Sigmoid colon (tissue), 7 donors: ENCODE measurements around the gene STEAP1B. TPM values are rescaled to one million over a fixed set of nuclear protein-coding genes. Genes with fewer than 3 reads are reported as not detected.

Experiments
- DNase-seq: peaks from one replicate; pipeline ENCODE4 v3.0.0-alpha.2; 2019
- H3K27ac ChIP-seq, 4 donors: fragments of 200-600 bp; sonication (generic); one replicate each; pipeline ENCODE4 v1.5.1; 2016 to 2019; ENCODE audit warnings: mild to moderate bottlenecking in 1 of 4
- H3K27me3 ChIP-seq, 3 donors: fragments of 200-600 bp; sonication (generic); one replicate each; pipeline ENCODE4 v1.5.1; 2019; ENCODE audit warnings: mild to moderate bottlenecking in 1 of 3
- H3K36me3 ChIP-seq, 4 donors: fragments of 200-600 bp; sonication (generic); one replicate each; pipeline ENCODE4 v1.5.1; 2016 to 2019
- H3K4me1 ChIP-seq, 4 donors: fragments of 200-600 bp; sonication (generic); one replicate each; pipeline ENCODE4 v1.5.1; 2017 to 2019
- H3K4me3 ChIP-seq, 4 donors: fragments of 200-600 bp; sonication (generic); one replicate each; pipeline ENCODE4 v1.5.1; 2017 to 2019; ENCODE audit warnings: mild to moderate bottlenecking in 2 of 4, moderate library complexity in 1 of 4
- H3K9me3 ChIP-seq, 4 donors: fragments of 200-600 bp in 3 of 4; sonication (generic) in 3 of 4; one replicate each; pipeline versions ENCODE4 v1.5.1 to v1.6.1; 2013 to 2019
- CTCF ChIP-seq, 4 experiments: fragments of 450-650 bp in 3 of 4; fragments of 200-600 bp in 1 of 4; IDR thresholded peaks; one replicate each; pipeline ENCODE4 v1.5.1; 2016 to 2019; ENCODE audit warnings: antibody characterized with exemption in 4 of 4, mild to moderate bottlenecking in 3 of 4, moderate library complexity in 2 of 4
- EP300 ChIP-seq, 4 donors: sonication (generic); formaldehyde crosslinking; IDR thresholded peaks; one replicate each; pipeline ENCODE4 v1.6.1; 2017; ENCODE audit warnings: antibody characterized with exemption in 4 of 4
- POLR2A ChIP-seq, 2 donors: fragments of 450-650 bp; IDR thresholded peaks; one replicate each; pipeline ENCODE4 v1.6.1; 2016; ENCODE audit warnings: antibody characterized with exemption in 2 of 2, mild to moderate bottlenecking in 2 of 2, moderate library complexity in 2 of 2
- POLR2AphosphoS5 ChIP-seq, 4 donors: sonication (generic); formaldehyde crosslinking; IDR thresholded peaks; one replicate each; pipeline ENCODE4 v1.6.1; 2017; ENCODE audit warnings: antibody characterized with exemption in 4 of 4
- WGBS, 2 donors: extraction: QIAGEN DNeasy Blood & Tissue Kit; methylation state at CpG; one replicate each; pipeline ENCODE4 v1.1.7; 2013; 5-methylcytosine and 5-hydroxymethylcytosine counted together
- intact Hi-C: fragments of 100-400 bp; cut with DNase I; formaldehyde crosslinking; loops from one replicate; pipeline ENCODE4 v1.15.1; 2023
- polyA plus RNA-seq, 3 donors: library from polyadenylated mRNA; stranded (reverse); fragments of 200-250 nt; gene quantifications; one replicate each; pipeline ENCODE4 v1.2.3, GENCODE V29; 2013
- total RNA-seq, 4 donors: library from RNA; depleted of rRNA; stranded (reverse); fragments of >200 nt; gene quantifications; one replicate each; pipeline ENCODE4 v1.1.0, GENCODE V29; 2016
- donor health status: healthy with polysubstance abuse.
- donor health status: Bipolar disorder and iron deficiency.
- donor health status: healthy.

STEAP1B gene
- total and polyA plus RNA-seq, 7 donors, result 0.33 to 2.1 (median 1.3) TPM; not detected in 1

- Histone ChIP-seq H3K4me3 (no peak overlapping the region), H3K36me3 (no peaks in the 10 kb centered on the region), H3K4me1 (no peaks in the 10 kb centered on the region), H3K9me3 (no peaks in the 10 kb centered on the region), H3K27ac (no peak overlapping the region), H3K27me3 (no peaks in the 10 kb centered on the region)
- intact Hi-C loops, result no loop called here
- WGBS, 2 donors, result 45 to 71% methylated on average over 13 of the region's 13 CpGs
- no peak for DNase-seq
- no peak for TF ChIP-seq EP300 (IDR thresholded peaks at IDR 0.05)
- TF ChIP-seq POLR2AphosphoS5 (IDR thresholded peaks at IDR 0.05), result no peak
- TF ChIP-seq CTCF (IDR thresholded peaks at IDR 0.05), result no peak
- TF ChIP-seq POLR2A (IDR thresholded peaks at IDR 0.05), result no peak
Observed at GRCh38 chr7:22393913-22394729, 105.9 kb downstream of the STEAP1B start.

- Histone ChIP-seq H3K9me3 (no peaks in the 10 kb centered on the region), H3K4me3 (no peak overlapping the region), H3K36me3 (no peaks in the 10 kb centered on the region), H3K4me1 (no peaks in the 10 kb centered on the region), H3K27me3 (no peaks in the 10 kb centered on the region), H3K27ac (no peak overlapping the region)
- WGBS, 2 donors, result 55 to 79% methylated on average over 1 of the region's 1 CpG
- DNase-seq, result no peak
- TF ChIP-seq EP300 (IDR thresholded peaks at IDR 0.05) (no peak), POLR2A (IDR thresholded peaks at IDR 0.05) (no peak), CTCF (IDR thresholded peaks at IDR 0.05) (no peak), POLR2AphosphoS5 (IDR thresholded peaks at IDR 0.05) (no peak)
- intact Hi-C loops, result no loop called here
Observed at GRCh38 chr7:22390516-22390915, 109.5 kb downstream of the STEAP1B start.

- TF ChIP-seq CTCF (IDR thresholded peaks at IDR 0.05) (no peak), POLR2AphosphoS5 (IDR thresholded peaks at IDR 0.05) (no peak)
- 87 to 90% methylated on average over 2 of the region's 2 CpGs for WGBS, 2 donors
- no peak overlapping the region for H3K4me3 ChIP-seq
- DNase-seq, result no peak
- no peaks in the 10 kb centered on the region for H3K4me1 ChIP-seq
- H3K27me3 ChIP-seq, result no peaks in the 10 kb centered on the region
- intact Hi-C loops, result no loop called here
- H3K27ac ChIP-seq, result no peak overlapping the region
- H3K9me3 ChIP-seq, result no peaks in the 10 kb centered on the region
- no peaks in the 10 kb centered on the region for H3K36me3 ChIP-seq
Observed at GRCh38 chr7:22389892-22390291, 110.1 kb downstream of the STEAP1B start.

GRCh38 chr7:22387583-22387982 is 112.4 kb downstream of the STEAP1B start:
- H3K27ac ChIP-seq, result no peak overlapping the region
- no peak for DNase-seq
- no peak overlapping the region for H3K4me3 ChIP-seq
- intact Hi-C loops, result no loop called here
- TF ChIP-seq POLR2A (IDR thresholded peaks at IDR 0.05) (no peak), CTCF (IDR thresholded peaks at IDR 0.05) (no peak), EP300 (IDR thresholded peaks at IDR 0.05) (no peak)
- H3K27me3 ChIP-seq, result no peaks in the 10 kb centered on the region
- 79 to 92% methylated on average over 4 of the region's 4 CpGs for WGBS, 2 donors
- H3K36me3 ChIP-seq, result no peaks in the 10 kb centered on the region
- no peaks in the 10 kb centered on the region for H3K9me3 ChIP-seq
- H3K4me1 ChIP-seq, result no peaks in the 10 kb centered on the region

GRCh38 chr7:22386865-22387264 is 113.1 kb downstream of the STEAP1B start:
- Histone ChIP-seq H3K4me3 (no peak overlapping the region), H3K27ac (no peak overlapping the region), H3K4me1 (no peaks in the 10 kb centered on the region), H3K27me3 (no peaks in the 10 kb centered on the region), H3K36me3 (no peaks in the 10 kb centered on the region), H3K9me3 (no peaks in the 10 kb centered on the region)
- 90 to 91% methylated on average over 1 of the region's 1 CpG for WGBS, 2 donors
- intact Hi-C loops, result no loop called here
- no peak for DNase-seq
- no peak for TF ChIP-seq POLR2A (IDR thresholded peaks at IDR 0.05)
